Tibial nerve (tissue), 3 donors: ENCODE results near the gene RENBP.

ENCODE experiments used
- CTCF ChIP-seq, 5 experiments: fragments of 200-600 bp in 3 of 5; fragments of 450-650 bp in 2 of 5; sonication (generic) in 3 of 5; IDR thresholded peaks; one replicate each; pipeline ENCODE4 v1.5.1; 2016 to 2019; ENCODE audit warnings: antibody characterized with exemption in 5 of 5, mild to moderate bottlenecking in 3 of 5, moderate library complexity in 2 of 5
- POLR2A ChIP-seq, 2 donors: fragments of 450-650 bp; IDR thresholded peaks; one replicate each; pipeline ENCODE4 v1.6.1; 2017; ENCODE audit warnings: antibody characterized with exemption in 2 of 2, mild to moderate bottlenecking in 2 of 2, moderate library complexity in 2 of 2

DNA sequence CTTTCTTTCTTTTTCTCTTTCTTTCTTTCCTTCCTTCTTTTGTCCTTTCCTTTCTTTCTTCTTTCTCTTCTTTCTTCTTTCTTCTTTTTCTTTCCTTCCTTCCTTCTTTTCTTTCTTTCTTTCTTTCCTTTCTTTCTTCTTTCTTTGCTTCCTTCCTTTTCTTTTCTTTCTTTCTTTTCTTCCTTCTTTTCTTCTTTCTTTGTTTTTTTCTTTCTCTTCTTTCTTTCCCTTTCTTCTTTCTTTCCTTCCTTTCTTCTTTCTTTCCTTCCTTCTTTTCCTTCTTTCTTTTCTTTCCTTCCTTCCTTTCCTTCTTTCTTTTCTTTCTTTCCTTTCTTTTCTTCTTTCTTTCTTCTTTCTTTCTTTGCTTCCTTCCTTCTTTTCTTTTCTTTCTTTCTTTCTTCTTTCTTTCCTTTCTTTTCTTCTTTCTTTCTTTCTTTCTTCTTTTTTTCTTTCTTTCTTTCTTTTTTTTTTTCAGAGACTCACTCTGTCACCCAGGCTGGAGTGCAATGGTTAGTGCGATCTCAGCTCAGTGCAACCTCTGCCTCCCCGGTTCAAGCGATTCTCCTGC lies 46.7 kb upstream of the RENBP start:
- TF ChIP-seq CTCF (IDR thresholded peaks at IDR 0.05) = no peak
- TF ChIP-seq POLR2A (IDR thresholded peaks at IDR 0.05) = no peak
